HCT116 (cell line): Measurements from ENCODE around the gene ZMYND10. TPM values are rescaled to one million over a fixed set of nuclear protein-coding genes. Genes with fewer than 3 reads are reported as not detected.
A peak's percentile ranks its signal among the peaks of the same experiment; 100 is the strongest.

ENCODE experiments used
- ATAC-seq: fragments of 200-7000 bp; cut with Tn5 transposase; 2 replicates; pipeline ENCODE4 v1.9.1; 2020; ENCODE audit warnings: mild to moderate bottlenecking, moderate library complexity
- BruUV-seq: library from RNA; stranded (reverse); fragments of 400-500 nt; replicated peaks from 2 replicates; lab custom pipeline; 2021; lab: Mats Ljungman, UMichigan
- CTCF ChIA-PET: fragments of 300-600 bp; sonication (Branson Sonifier 250); formaldehyde crosslinking; loops from one replicate; lab custom pipeline; 2021; ENCODE audit warnings: antibody characterized with exemption; lab: Charles Lee
- POLR2A ChIA-PET: fragments of 300-600, 350-600 bp; sonication (Branson Sonifier 250); formaldehyde crosslinking; loops from one replicate; lab custom pipeline; 2021; ENCODE audit warnings: antibody characterized with exemption; lab: Charles Lee
- RAD21 ChIA-PET, 2 experiments: fragments of 300-600 bp; sonication (Branson Sonifier 250); formaldehyde crosslinking; loops; one replicate each; lab custom pipeline; 2023; ENCODE audit warnings: low total read pairs in 2 of 2; ENCODE audit not compliant: uncharacterized antibody in 2 of 2, unreplicated experiment in 2 of 2, low non-redundant PET in 1 of 2; lab: Charles Lee
- DNase-seq: peaks from one replicate; pipeline ENCODE4 v3.0.0-alpha.2; 2010; ENCODE audit warnings: low read depth, low spot score
- H2AFZ ChIP-seq: fragments of 200-600 bp; shearing (Covaris generic), sonication (generic); 2 replicates; pipeline ENCODE4 v1.6.1; 2017; ENCODE audit warnings: low read depth, mixed run types, mixed read lengths, antibody characterized with exemption, low read length; ENCODE audit not compliant: poor library complexity, severe bottlenecking
- H3K27ac ChIP-seq: 2 replicates; pipeline ENCODE4 v1.5.1; 2012; ENCODE audit warnings: low read depth, low read length
- H3K27me3 ChIP-seq: fragments of 200-600 bp; sonication (generic); 2 replicates; pipeline ENCODE4 v1.6.1; 2016; ENCODE audit warnings: mixed run types, low read length, mixed read lengths; ENCODE audit not compliant: insufficient read depth
- H3K36me3 ChIP-seq, 2 experiments: fragments of 200-500 bp in 1 of 2; fragments of 200-600 bp in 1 of 2; sonication (Bioruptor generic) in 1 of 2; sonication (generic) in 1 of 2; 2 replicates each; pipeline versions ENCODE4 v1.5.1 to v1.6.1; 2014 to 2016; ENCODE audit warnings: low read length in 2 of 2, inconsistent platforms in 1 of 2, mixed read lengths in 1 of 2, mixed run types in 1 of 2; ENCODE audit not compliant: insufficient read depth in 2 of 2, control insufficient read depth in 1 of 2
- H3K4me1 ChIP-seq, 2 experiments: fragments of 200-600 bp in 1 of 2; sonication (generic) in 1 of 2; 2 replicates each; pipeline versions ENCODE4 v1.5.1 to v1.6.1; 2012 to 2017; ENCODE audit warnings: low read length in 2 of 2, inconsistent platforms in 1 of 2, mild to moderate bottlenecking in 1 of 2, mixed read lengths in 1 of 2, mixed run types in 1 of 2, moderate library complexity in 1 of 2; ENCODE audit not compliant: insufficient read depth in 2 of 2, control insufficient read depth in 1 of 2
- H3K4me2 ChIP-seq: fragments of 200-600 bp; sonication (generic); 2 replicates; pipeline ENCODE4 v1.6.1; 2017; ENCODE audit warnings: mixed run types, low read length, mixed read lengths
- H3K4me3 ChIP-seq, 2 experiments: fragments of 200-600 bp in 1 of 2; sonication (generic) in 1 of 2; replicated peaks in 1 of 2; 2 replicates each; pipeline ENCODE4 v1.5.1; 2011 to 2016; ENCODE audit warnings: low read length in 2 of 2, control low read depth in 1 of 2, low read depth in 1 of 2, mild to moderate bottlenecking in 1 of 2, mixed read lengths in 1 of 2, mixed run types in 1 of 2
- H3K79me2 ChIP-seq: fragments of 200-600 bp; sonication (generic); 2 replicates; pipeline ENCODE4 v1.6.1; 2017; ENCODE audit warnings: mild to moderate bottlenecking, mixed run types, low read length, moderate library complexity, mixed read lengths; ENCODE audit not compliant: insufficient read depth
- H3K9ac ChIP-seq: fragments of 200-600 bp; sonication (generic); 2 replicates; pipeline ENCODE4 v1.6.1; 2016; ENCODE audit warnings: low read length, mixed read lengths
- H3K9me2 ChIP-seq: fragments of 200-600 bp; sonication (generic), shearing (Covaris generic); 2 replicates; pipeline ENCODE4 v1.6.1; 2017; ENCODE audit warnings: mixed run types, mild to moderate bottlenecking, moderate library complexity; ENCODE audit not compliant: insufficient read depth
- H3K9me3 ChIP-seq, 2 experiments: fragments of 200-500 bp in 1 of 2; fragments of 200-600 bp in 1 of 2; sonication (Bioruptor generic) in 1 of 2; sonication (generic) in 1 of 2; 2 replicates each; pipeline ENCODE4 v1.6.1; 2014 to 2017; ENCODE audit warnings: low read length in 2 of 2, mixed read lengths in 2 of 2, inconsistent platforms in 1 of 2, low read depth in 1 of 2, mild to moderate bottlenecking in 1 of 2, mixed run types in 1 of 2, moderate library complexity in 1 of 2; ENCODE audit not compliant: control insufficient read depth in 1 of 2, insufficient read depth in 1 of 2
- H4K20me1 ChIP-seq: fragments of 200-600 bp; sonication (generic), shearing (Covaris generic); 2 replicates; pipeline ENCODE4 v1.6.1; 2017; ENCODE audit warnings: mixed run types, mild to moderate bottlenecking, moderate library complexity; ENCODE audit not compliant: insufficient read depth
- ATF3 ChIP-seq: IDR thresholded peaks from 2 replicates; pipeline ENCODE4 v1.6.1; 2012
- CEBPB ChIP-seq: IDR thresholded peaks from 2 replicates; pipeline ENCODE4 v1.6.1; 2012; ENCODE audit warnings: low read depth
- ELF1 ChIP-seq: IDR thresholded peaks from 2 replicates; pipeline ENCODE4 v1.6.1; 2012; ENCODE audit warnings: low read depth, borderline replicate concordance
- EZH2 ChIP-seq: fragments of 200-600 bp; sonication (generic); IDR thresholded peaks from 2 replicates; pipeline ENCODE4 v1.6.1; 2017; ENCODE audit warnings: antibody characterized with exemption, mixed run types
- JUND ChIP-seq: IDR thresholded peaks from 2 replicates; pipeline ENCODE4 v1.6.1; 2012
- MAX ChIP-seq: IDR thresholded peaks from 2 replicates; pipeline ENCODE4 v1.6.1; 2012
- POLR2A ChIP-seq: IDR thresholded peaks from 2 replicates; pipeline ENCODE4 v1.7.0; 2011; ENCODE audit warnings: borderline replicate concordance; ENCODE audit not compliant: insufficient read depth, insufficient read length; ENCODE audit errors: extremely low read depth
- SP1 ChIP-seq: IDR thresholded peaks from 2 replicates; pipeline ENCODE4 v1.6.1; 2012; ENCODE audit warnings: low read depth
- YY1 ChIP-seq: IDR thresholded peaks from 2 replicates; pipeline ENCODE4 v1.6.1; 2011; ENCODE audit warnings: low read length, low read depth, moderate library complexity, mild to moderate bottlenecking; ENCODE audit not compliant: insufficient replicate concordance; ENCODE audit errors: extremely low read depth
- ZBTB33 ChIP-seq: IDR thresholded peaks from 2 replicates; pipeline ENCODE4 v1.6.1; 2011; ENCODE audit warnings: mild to moderate bottlenecking, low read length, moderate library complexity; ENCODE audit not compliant: insufficient replicate concordance; ENCODE audit errors: extremely low read depth
- intact Hi-C: fragments of 100-400 bp; cut with micrococcal nuclease; formaldehyde crosslinking; loops from 2 replicates; pipeline ENCODE4 v1.10.0; 2022
- total RNA-seq: library from RNA; stranded (reverse); gene quantifications from one replicate; pipeline ENCODE4 v1.2.1, GENCODE V29; 2021; ENCODE audit not compliant: unreplicated experiment

The ZMYND10 gene
- total RNA-seq, 1 experiment from 2014 or later = 3.3 TPM

GRCh38 chr3:50338965-50339364 lies 6.6 kb downstream of the ZMYND10 start:
- peaks cover 0 to 12% of the 10 kb centered on the region in 2 experiments; a peak in 2 of 4 replicates for H3K36me3 ChIP-seq
- H3K9ac ChIP-seq = peak overlapping the region; percentile 98
- ATAC-seq = no peak
- ChIA-PET CTCF (interaction anchor here (2.6 kb wide), 2 partner anchors 9 to 17 kb away, joined by 11 to 24 read pairs; no protein-coding TSS in a partner anchor), POLR2A (interaction anchor here (0.8 kb wide), 1 partner anchor 12 kb away, joined by 3 read pairs; the partner anchor contains the start of genes CYB561D2 and NPRL2), RAD21 (no interaction called here)
- H3K4me1 ChIP-seq = peaks cover 29 to 65% of the 10 kb centered on the region in 2 experiments
- H3K79me2 ChIP-seq = peaks cover 53% of the 10 kb centered on the region
- no peaks in the 10 kb centered on the region for H3K9me3 ChIP-seq
- H4K20me1 ChIP-seq = no peaks in the 10 kb centered on the region; the same call in 1 of the 2 replicates
- peak overlapping the region; percentile 95 for H3K4me2 ChIP-seq
- H3K4me3 ChIP-seq = peak overlapping the region; percentile 62 to 89; a peak in 3 of 4 replicates
- intact Hi-C loops = no loop called here
- TF ChIP-seq POLR2A (no peak), MAX (no peak), JUND (no peak), EZH2 (no peak), YY1 (no peak), SP1 (no peak), ELF1 (no peak), CEBPB (no peak), ZBTB33 (no peak), ATF3 (no peak)
- DNase-seq = no peak
- H2AFZ ChIP-seq = no peak overlapping the region
- no peaks in the 10 kb centered on the region for H3K9me2 ChIP-seq
- no TSS peak for BruUV-seq
- no peaks in the 10 kb centered on the region for H3K27me3 ChIP-seq
- peak overlapping the region; percentile 82 for H3K27ac ChIP-seq
